HepG2 (cell line): ENCODE data around the gene SLC25A22. TPM values are rescaled to one million over a fixed set of nuclear protein-coding genes. Genes with fewer than 3 reads are reported as not detected.

ENCODE experiments used
- DMAP1 ChIP-seq: IDR thresholded peaks from 2 replicates; pipeline ENCODE4 v1.6.1; 2016
- ELF3 ChIP-seq: IDR thresholded peaks from 2 replicates; pipeline ENCODE4 v1.6.1; 2016; ENCODE audit warnings: missing genetic modification reagents, missing compliant biosample characterization
- MXD4 ChIP-seq: IDR thresholded peaks from 2 replicates; pipeline ENCODE4 v1.6.1; 2016; ENCODE audit warnings: mild to moderate bottlenecking, missing biosample characterization, missing genetic modification reagents
- NFKBIZ ChIP-seq: IDR thresholded peaks from 2 replicates; pipeline ENCODE4 v1.6.1; 2018; ENCODE audit warnings: missing genetic modification reagents, missing compliant biosample characterization
- PITX1 ChIP-seq: sonication (generic); formaldehyde crosslinking; IDR thresholded peaks from 2 replicates; pipeline ENCODE4 v1.5.1; 2020; ENCODE audit warnings: mild to moderate bottlenecking, missing genetic modification reagents
- POGK ChIP-seq: sonication (generic); formaldehyde crosslinking; conservative IDR thresholded peaks from 2 replicates; pipeline ENCODE4 v1.8.0; 2022; ENCODE audit warnings: mild to moderate bottlenecking, moderate library complexity, missing genetic modification reagents
- ZNF253 ChIP-seq: sonication (generic); formaldehyde crosslinking; IDR thresholded peaks from 2 replicates; pipeline ENCODE4 v1.8.0; 2022; ENCODE audit warnings: mild to moderate bottlenecking, missing genetic modification reagents, borderline replicate concordance
- ZNF34 ChIP-seq: sonication (generic); formaldehyde crosslinking; IDR thresholded peaks from 2 replicates; pipeline ENCODE4 v1.4.0; 2020; ENCODE audit warnings: mild to moderate bottlenecking, missing genetic modification reagents, borderline replicate concordance
- ZNF343 ChIP-seq: sonication (generic); formaldehyde crosslinking; IDR thresholded peaks from 2 replicates; pipeline ENCODE4 v1.4.0; 2020; ENCODE audit warnings: mild to moderate bottlenecking, missing genetic modification reagents
- ZNF407 ChIP-seq: sonication (generic); formaldehyde crosslinking; IDR thresholded peaks from one replicate; pipeline ENCODE4 v1.5.1; 2020; ENCODE audit warnings: mild to moderate bottlenecking, missing genetic modification reagents; ENCODE audit errors: not compliant biosample characterization
- ZNF513 ChIP-seq: sonication (generic); formaldehyde crosslinking; conservative IDR thresholded peaks from 2 replicates; pipeline ENCODE4 v1.5.0; 2020; ENCODE audit warnings: missing genetic modification reagents
- ZNF670 ChIP-seq: sonication (generic); formaldehyde crosslinking; IDR thresholded peaks from 2 replicates; pipeline ENCODE4 v1.8.0; 2022; ENCODE audit warnings: mild to moderate bottlenecking, missing genetic modification reagents, borderline replicate concordance
- polyA plus RNA-seq, 8 experiments: library from polyadenylated mRNA; depleted of rRNA in 3 of 8; stranded (reverse) in 7 of 8; unstranded in 1 of 8; fragments of >200 nt; fragmentation: Illumina TruSeq in 4 of 8; extraction: Trizol in 4 of 8; gene quantifications; 2 replicates each; pipeline versions ENCODE4 v1.2.1 to v1.2.3, GENCODE V29; 2011 to 2016; ENCODE audit warnings: low read depth in 4 of 8, missing spikeins in 1 of 8, mixed read lengths in 1 of 8; ENCODE audit not compliant: insufficient read depth in 1 of 8
- total RNA-seq, 5 experiments: library from RNA; depleted of rRNA; stranded (reverse); fragments of >200 nt; fragmentation: Illumina TruSeq; extraction: Trizol; gene quantifications; 2 replicates each; pipeline ENCODE4 v1.2.3, GENCODE V29; 2016; ENCODE audit warnings: low read depth in 1 of 5
- TF ChIP-seq, protein P1 (sequence below): IDR thresholded peaks from 2 replicates; pipeline ENCODE4 v1.6.1; 2012; ENCODE audit warnings: low read length, improper control_type of control experiment

SLC25A22 gene
- total and polyA plus RNA-seq, 2 of the 13 experiments (the other 11 are each of a cell fraction or from before 2014, with no cell fraction given), result 12.4 to 19.2 TPM

DNA sequence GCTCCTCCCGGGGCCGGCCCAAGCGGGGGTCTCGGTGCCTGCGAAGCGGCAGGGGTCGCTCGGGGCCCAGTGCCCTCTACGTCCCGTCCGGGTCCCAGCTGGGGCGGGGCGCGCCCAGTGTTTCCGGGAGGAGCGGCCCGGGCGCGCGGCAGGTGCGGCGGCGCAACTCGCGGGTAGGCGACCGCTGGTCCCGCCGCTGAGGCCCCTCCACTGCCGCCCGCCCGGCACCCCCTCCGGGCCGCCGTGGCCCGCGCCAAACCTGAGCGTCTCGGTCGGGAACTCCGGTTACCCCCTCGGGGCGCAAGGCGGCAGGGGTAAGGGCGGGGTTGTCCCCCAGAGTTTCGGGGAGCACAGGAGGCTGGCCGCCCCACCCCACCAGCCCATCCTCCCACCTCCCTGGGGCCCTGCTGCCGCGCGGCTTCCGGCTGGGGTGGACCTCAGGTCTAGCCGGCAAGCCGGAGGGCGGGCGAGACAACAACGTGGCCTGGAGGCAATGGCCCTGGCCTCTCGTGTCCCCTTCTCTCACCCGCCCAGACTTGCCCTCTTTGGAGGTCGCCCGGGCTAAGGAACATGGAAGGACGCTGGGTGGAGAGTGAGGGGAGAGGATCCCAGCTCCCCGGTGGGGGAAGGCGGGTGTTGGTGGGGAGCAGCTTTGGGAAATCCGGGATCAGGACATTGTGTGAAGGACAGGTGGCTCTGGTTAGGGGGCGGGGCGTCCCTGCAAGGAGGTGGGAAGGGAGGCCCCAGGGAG is 29.2 kb upstream of the SLC25A22 start (continued):
- TF ChIP-seq ZNF407 (CRISPR knock-in tag), result peak; percentile 64
- 0 out of 2 replicates have a peak, but pooled peaks have one; percentile 54 for TF ChIP-seq PITX1 (CRISPR knock-in tag)
- TF ChIP-seq ZNF670 (CRISPR knock-in tag), result no peak
- peak; percentile 76; the same call in 1 of the 2 replicates for TF ChIP-seq ZNF343
- TF ChIP-seq ELF3, result peak; percentile 18; the same call in 1 of the 2 replicates
- peak; percentile 40; the same call in 1 of the 2 replicates for TF ChIP-seq POGK (CRISPR knock-in tag)
- TF ChIP-seq MXD4 (CRISPR knock-in tag), result peak; percentile 63; the same call in 1 of the 2 replicates
- peak; percentile 66; the same call in 1 of the 2 replicates for TF ChIP-seq ZNF253 (CRISPR knock-in tag)
- TF ChIP-seq NFKBIZ (CRISPR knock-in tag), result 0 out of 2 replicates have a peak, but pooled peaks have one; percentile 60
- TF ChIP-seq DMAP1 (CRISPR knock-in tag), result peak; percentile 90
- TF ChIP-seq, protein P1, sequence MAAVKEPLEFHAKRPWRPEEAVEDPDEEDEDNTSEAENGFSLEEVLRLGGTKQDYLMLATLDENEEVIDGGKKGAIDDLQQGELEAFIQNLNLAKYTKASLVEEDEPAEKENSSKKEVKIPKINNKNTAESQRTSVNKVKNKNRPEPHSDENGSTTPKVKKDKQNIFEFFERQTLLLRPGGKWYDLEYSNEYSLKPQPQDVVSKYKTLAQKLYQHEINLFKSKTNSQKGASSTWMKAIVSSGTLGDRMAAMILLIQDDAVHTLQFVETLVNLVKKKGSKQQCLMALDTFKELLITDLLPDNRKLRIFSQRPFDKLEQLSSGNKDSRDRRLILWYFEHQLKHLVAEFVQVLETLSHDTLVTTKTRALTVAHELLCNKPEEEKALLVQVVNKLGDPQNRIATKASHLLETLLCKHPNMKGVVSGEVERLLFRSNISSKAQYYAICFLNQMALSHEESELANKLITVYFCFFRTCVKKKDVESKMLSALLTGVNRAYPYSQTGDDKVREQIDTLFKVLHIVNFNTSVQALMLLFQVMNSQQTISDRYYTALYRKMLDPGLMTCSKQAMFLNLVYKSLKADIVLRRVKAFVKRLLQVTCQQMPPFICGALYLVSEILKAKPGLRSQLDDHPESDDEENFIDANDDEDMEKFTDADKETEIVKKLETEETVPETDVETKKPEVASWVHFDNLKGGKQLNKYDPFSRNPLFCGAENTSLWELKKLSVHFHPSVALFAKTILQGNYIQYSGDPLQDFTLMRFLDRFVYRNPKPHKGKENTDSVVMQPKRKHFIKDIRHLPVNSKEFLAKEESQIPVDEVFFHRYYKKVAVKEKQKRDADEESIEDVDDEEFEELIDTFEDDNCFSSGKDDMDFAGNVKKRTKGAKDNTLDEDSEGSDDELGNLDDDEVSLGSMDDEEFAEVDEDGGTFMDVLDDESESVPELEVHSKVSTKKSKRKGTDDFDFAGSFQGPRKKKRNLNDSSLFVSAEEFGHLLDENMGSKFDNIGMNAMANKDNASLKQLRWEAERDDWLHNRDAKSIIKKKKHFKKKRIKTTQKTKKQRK, result no peak
- peak; percentile 64; the same call in 1 of the 2 replicates for TF ChIP-seq ZNF34 (CRISPR knock-in tag)
- no peak for TF ChIP-seq ZNF513 (CRISPR knock-in tag)
